ENCODE data around the gene CCL11.

The CCL11 gene

GRCh38 chr17:34251186-34251585, 34.4 kb upstream of the CCL11 start:
- Histone ChIP-seq H3K27me3 (ENCODE audit: low read length) (no peaks in the 10 kb centered on the region), H3K79me2 (ENCODE audit: insufficient read depth, low read length) (no peaks in the 10 kb centered on the region), H3F3A (ENCODE audit: insufficient read depth) (no peaks in the 10 kb centered on the region), H3K27ac (ENCODE audit: low read depth, low read length) (no peak overlapping the region), H3K4me2 (ENCODE audit: low read depth, low read length, poor library complexity, severe bottlenecking) (no peak overlapping the region), H3K4me3 (ENCODE audit: insufficient read depth, low read length, poor library complexity, severe bottlenecking) (no peak overlapping the region), H3K9ac (ENCODE audit: low read length) (no peak overlapping the region), H3K36me3 (ENCODE audit: low read length) (no peaks in the 10 kb centered on the region), H3K9me3 (ENCODE audit: insufficient read depth, low read length) (no peaks in the 10 kb centered on the region), H4K20me1 (ENCODE audit: low read depth, low read length) (no peaks in the 10 kb centered on the region), H3K9me2 (replicated peaks; ENCODE audit: insufficient read depth, low read length) (no peaks in the 10 kb centered on the region), H2AFZ (ENCODE audit: low read depth, low read length, severe bottlenecking) (no peak overlapping the region)
- TF ChIP-seq, protein P1, sequence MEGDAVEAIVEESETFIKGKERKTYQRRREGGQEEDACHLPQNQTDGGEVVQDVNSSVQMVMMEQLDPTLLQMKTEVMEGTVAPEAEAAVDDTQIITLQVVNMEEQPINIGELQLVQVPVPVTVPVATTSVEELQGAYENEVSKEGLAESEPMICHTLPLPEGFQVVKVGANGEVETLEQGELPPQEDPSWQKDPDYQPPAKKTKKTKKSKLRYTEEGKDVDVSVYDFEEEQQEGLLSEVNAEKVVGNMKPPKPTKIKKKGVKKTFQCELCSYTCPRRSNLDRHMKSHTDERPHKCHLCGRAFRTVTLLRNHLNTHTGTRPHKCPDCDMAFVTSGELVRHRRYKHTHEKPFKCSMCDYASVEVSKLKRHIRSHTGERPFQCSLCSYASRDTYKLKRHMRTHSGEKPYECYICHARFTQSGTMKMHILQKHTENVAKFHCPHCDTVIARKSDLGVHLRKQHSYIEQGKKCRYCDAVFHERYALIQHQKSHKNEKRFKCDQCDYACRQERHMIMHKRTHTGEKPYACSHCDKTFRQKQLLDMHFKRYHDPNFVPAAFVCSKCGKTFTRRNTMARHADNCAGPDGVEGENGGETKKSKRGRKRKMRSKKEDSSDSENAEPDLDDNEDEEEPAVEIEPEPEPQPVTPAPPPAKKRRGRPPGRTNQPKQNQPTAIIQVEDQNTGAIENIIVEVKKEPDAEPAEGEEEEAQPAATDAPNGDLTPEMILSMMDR (IDR thresholded peaks at IDR 0.05; ENCODE audit: insufficient read depth, low read length, poor library complexity, severe bottlenecking) = no peak
- TF ChIP-seq EZH2phosphoT487 (conservative IDR thresholded peaks at IDR 0.05; ENCODE audit: low read length) = no peak

DNA sequence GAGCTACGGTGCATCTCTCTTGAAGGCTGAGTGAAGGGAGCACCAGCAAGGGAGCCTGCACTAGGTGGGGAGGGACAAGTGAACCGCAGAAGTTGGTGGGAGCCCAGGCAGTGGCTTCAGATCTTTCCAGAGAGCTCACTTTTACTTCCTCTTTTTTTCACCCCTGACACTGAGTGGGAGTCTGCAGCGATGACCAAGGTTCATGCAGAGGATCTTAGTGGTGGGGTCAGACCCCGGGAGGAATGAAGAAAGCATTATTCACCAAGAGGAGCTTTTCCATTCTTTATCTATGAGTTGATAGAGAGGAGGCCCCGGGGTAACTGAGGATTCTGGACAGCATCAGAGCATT, 33.5 kb upstream of the CCL11 start:
- Histone ChIP-seq H3K36me3 (ENCODE audit: low read length) (no peaks in the 10 kb centered on the region), H3K9me2 (replicated peaks; ENCODE audit: insufficient read depth, low read length) (no peaks in the 10 kb centered on the region), H3K9ac (ENCODE audit: low read length) (no peak overlapping the region), H3K79me2 (ENCODE audit: insufficient read depth, low read length) (no peaks in the 10 kb centered on the region), H3K9me3 (ENCODE audit: insufficient read depth, low read length) (no peaks in the 10 kb centered on the region), H3K4me2 (ENCODE audit: low read depth, low read length, poor library complexity, severe bottlenecking) (no peak overlapping the region), H3K27me3 (ENCODE audit: low read length) (no peaks in the 10 kb centered on the region), H4K20me1 (ENCODE audit: low read depth, low read length) (no peaks in the 10 kb centered on the region), H3K4me3 (ENCODE audit: insufficient read depth, low read length, poor library complexity, severe bottlenecking) (no peak overlapping the region), H2AFZ (ENCODE audit: low read depth, low read length, severe bottlenecking) (no peak overlapping the region), H3F3A (ENCODE audit: insufficient read depth) (no peaks in the 10 kb centered on the region), H3K27ac (ENCODE audit: low read depth, low read length) (no peak overlapping the region)
- no peak for TF ChIP-seq EZH2phosphoT487 (conservative IDR thresholded peaks at IDR 0.05; ENCODE audit: low read length)
- TF ChIP-seq, protein P1 (IDR thresholded peaks at IDR 0.05; ENCODE audit: insufficient read depth, low read length, poor library complexity, severe bottlenecking) = no peak

DNA sequence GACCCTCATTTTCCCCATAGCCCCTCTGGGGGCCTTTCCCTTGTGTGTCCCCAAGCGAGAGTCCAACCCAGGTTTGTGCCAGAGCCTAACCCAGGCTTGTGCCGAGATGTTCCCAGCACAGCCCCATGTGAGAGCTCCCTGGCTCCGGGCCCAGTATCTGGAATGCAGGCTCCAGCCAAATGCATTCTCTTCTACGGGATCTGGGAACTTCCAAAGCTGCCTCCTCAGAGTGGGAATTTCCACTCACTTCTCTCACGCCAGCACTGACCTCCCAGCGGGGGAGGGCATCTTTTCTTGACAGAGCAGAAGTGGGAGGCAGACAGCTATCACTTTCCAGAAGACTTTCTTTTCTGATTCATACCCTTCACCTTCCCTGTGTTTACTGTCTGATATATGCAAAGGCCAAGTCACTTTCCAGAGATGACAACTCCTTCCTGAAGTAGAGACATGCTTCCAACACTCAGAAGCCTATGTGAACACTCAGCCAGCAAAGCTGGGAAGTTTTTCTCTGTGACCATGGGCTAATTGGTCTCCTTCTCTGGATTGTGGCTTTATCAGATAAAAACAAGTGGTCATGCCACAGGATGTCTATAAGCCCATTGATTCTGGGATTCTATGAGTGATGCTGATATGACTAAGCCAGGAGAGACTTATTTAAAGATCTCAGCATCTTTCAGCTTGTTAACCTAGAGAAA, 33.0 kb upstream of the CCL11 start:
- no peak for TF ChIP-seq EZH2phosphoT487 (conservative IDR thresholded peaks at IDR 0.05; ENCODE audit: low read length)
- no peak overlapping the region for H3K9ac ChIP-seq (ENCODE audit: low read length)
- no peaks in the 10 kb centered on the region for H4K20me1 ChIP-seq (ENCODE audit: low read depth, low read length)
- no peaks in the 10 kb centered on the region for H3K79me2 ChIP-seq (ENCODE audit: insufficient read depth, low read length)
- H3K9me3 ChIP-seq (ENCODE audit: insufficient read depth, low read length) = no peaks in the 10 kb centered on the region
- no peaks in the 10 kb centered on the region for H3F3A ChIP-seq (ENCODE audit: insufficient read depth)
- H3K27ac ChIP-seq (ENCODE audit: low read depth, low read length) = no peak overlapping the region
- H3K27me3 ChIP-seq (ENCODE audit: low read length) = no peaks in the 10 kb centered on the region
- no peaks in the 10 kb centered on the region for H3K9me2 ChIP-seq (replicated peaks; ENCODE audit: insufficient read depth, low read length)
- no peaks in the 10 kb centered on the region for H3K36me3 ChIP-seq (ENCODE audit: low read length)
- no peak overlapping the region for H2AFZ ChIP-seq (ENCODE audit: low read depth, low read length, severe bottlenecking)
- H3K4me2 ChIP-seq (ENCODE audit: low read depth, low read length, poor library complexity, severe bottlenecking) = no peak overlapping the region
- no peak overlapping the region for H3K4me3 ChIP-seq (ENCODE audit: insufficient read depth, low read length, poor library complexity, severe bottlenecking)

DNA sequence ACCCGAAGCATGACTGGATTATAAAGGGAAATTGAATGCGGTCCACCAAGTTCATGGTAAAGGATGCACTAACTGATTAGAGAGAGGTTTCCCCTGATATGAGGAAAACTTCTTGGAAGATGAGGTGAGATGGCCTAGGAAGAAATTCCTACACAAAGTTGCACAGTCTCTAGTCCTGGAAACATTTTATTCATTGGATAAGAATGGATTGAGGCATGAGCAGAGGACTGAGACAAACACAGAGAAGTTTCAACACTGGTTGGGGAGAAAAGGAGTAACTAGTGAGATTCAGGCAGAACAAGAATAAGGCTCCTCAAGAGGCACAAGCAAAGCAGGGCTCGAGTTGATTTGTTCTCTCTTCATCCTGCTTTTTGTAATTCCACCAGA, 32.4 kb upstream of the CCL11 start:
- H3K4me3 ChIP-seq (ENCODE audit: insufficient read depth, low read length, poor library complexity, severe bottlenecking) = no peak overlapping the region

More for the DNA sequence above, 32.4 kb upstream of the CCL11 start:
- no peak overlapping the region for H3K27ac ChIP-seq (ENCODE audit: low read depth, low read length)
- TF ChIP-seq, protein P1 (IDR thresholded peaks at IDR 0.05; ENCODE audit: insufficient read depth, low read length, poor library complexity, severe bottlenecking) = no peak
- TF ChIP-seq EZH2phosphoT487 (conservative IDR thresholded peaks at IDR 0.05; ENCODE audit: low read length) = no peak
- H3K9me3 ChIP-seq (ENCODE audit: insufficient read depth, low read length) = no peaks in the 10 kb centered on the region
- H3K27me3 ChIP-seq (ENCODE audit: low read length) = no peaks in the 10 kb centered on the region
- H3F3A ChIP-seq (ENCODE audit: insufficient read depth) = no peaks in the 10 kb centered on the region
- H3K79me2 ChIP-seq (ENCODE audit: insufficient read depth, low read length) = no peaks in the 10 kb centered on the region
- no peak overlapping the region for H3K9ac ChIP-seq (ENCODE audit: low read length)
- H3K36me3 ChIP-seq (ENCODE audit: low read length) = no peaks in the 10 kb centered on the region
- no peak overlapping the region for H2AFZ ChIP-seq (ENCODE audit: low read depth, low read length, severe bottlenecking)
- H3K9me2 ChIP-seq (replicated peaks; ENCODE audit: insufficient read depth, low read length) = no peaks in the 10 kb centered on the region
- no peaks in the 10 kb centered on the region for H4K20me1 ChIP-seq (ENCODE audit: low read depth, low read length)
- no peak overlapping the region for H3K4me2 ChIP-seq (ENCODE audit: low read depth, low read length, poor library complexity, severe bottlenecking)
